ENCODE data around the gene TNIK.

DNA sequence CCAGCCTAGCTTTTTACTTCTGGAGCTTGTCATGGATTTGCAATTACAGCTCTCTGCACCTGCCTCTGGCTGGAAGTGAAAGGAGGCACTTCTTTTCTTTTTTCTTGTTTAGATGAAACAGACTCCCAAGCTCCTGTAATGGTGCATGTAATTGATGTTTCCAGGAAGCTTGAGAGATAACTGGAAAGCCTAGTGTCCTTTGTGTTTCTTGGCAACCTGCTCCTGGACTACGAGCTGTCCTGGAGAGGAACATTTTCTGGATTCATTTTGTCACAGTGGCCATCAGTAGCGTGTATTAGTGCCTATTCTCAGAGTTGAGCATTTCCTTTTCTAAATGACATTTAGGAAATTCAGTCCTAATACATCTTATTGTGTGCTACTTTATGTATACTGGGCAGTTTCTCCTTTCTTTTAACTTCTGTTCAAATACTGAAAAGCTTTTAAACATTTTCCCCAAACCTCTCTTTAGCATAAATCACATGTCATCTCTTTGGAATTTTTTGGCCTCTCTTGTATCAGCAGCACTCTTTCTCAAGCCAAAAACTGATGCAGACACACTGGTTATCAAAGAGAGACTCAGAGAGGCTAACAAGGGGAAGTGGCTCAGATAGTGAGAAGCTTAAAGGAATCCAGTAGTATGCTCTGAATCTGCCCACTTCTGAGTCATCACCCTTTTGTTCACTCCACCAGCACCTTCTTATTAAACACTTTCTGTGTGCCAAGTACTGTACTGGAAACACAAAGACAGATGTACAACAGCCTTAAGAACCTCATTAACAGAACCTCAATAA lies 371.0 kb downstream of the TNIK start:
- TF ChIP-seq, protein P1, sequence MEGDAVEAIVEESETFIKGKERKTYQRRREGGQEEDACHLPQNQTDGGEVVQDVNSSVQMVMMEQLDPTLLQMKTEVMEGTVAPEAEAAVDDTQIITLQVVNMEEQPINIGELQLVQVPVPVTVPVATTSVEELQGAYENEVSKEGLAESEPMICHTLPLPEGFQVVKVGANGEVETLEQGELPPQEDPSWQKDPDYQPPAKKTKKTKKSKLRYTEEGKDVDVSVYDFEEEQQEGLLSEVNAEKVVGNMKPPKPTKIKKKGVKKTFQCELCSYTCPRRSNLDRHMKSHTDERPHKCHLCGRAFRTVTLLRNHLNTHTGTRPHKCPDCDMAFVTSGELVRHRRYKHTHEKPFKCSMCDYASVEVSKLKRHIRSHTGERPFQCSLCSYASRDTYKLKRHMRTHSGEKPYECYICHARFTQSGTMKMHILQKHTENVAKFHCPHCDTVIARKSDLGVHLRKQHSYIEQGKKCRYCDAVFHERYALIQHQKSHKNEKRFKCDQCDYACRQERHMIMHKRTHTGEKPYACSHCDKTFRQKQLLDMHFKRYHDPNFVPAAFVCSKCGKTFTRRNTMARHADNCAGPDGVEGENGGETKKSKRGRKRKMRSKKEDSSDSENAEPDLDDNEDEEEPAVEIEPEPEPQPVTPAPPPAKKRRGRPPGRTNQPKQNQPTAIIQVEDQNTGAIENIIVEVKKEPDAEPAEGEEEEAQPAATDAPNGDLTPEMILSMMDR (IDR thresholded peaks at IDR 0.05; ENCODE audit: low read depth, low read length, poor library complexity, severe bottlenecking): no peak
- TF ChIP-seq EZH2phosphoT487 (IDR thresholded peaks at IDR 0.05; ENCODE audit: borderline replicate concordance, low read length): no peak

Measured in DOHH2 (cell line).